BJ (cell line): ENCODE data around the gene LST1. TPM values are rescaled to one million over a fixed set of nuclear protein-coding genes. Genes with fewer than 3 reads are reported as not detected.

ENCODE experiments used
- CTCF ChIA-PET: fragments of 350-600 bp; formaldehyde crosslinking; extraction: SDS; loops from one replicate; lab custom pipeline; 2021; ENCODE audit warnings: antibody characterized with exemption, inconsistent platforms; lab: Yijun Ruan, JAX
- POLR2A ChIA-PET: fragments of 300-600 bp; sonication (Branson Sonifier 250); formaldehyde crosslinking; extraction: SDS; loops from one replicate; lab custom pipeline; 2021; ENCODE audit warnings: antibody characterized with exemption; lab: Charles Lee
- DNase-seq: peaks from one replicate; pipeline ENCODE4 v3.0.0-alpha.2; 2011; ENCODE audit warnings: low read depth
- H3K27me3 ChIP-seq: 2 replicates; pipeline ENCODE4 v1.6.0; 2011; ENCODE audit warnings: low read length; ENCODE audit not compliant: control insufficient read depth, insufficient read depth
- H3K36me3 ChIP-seq: 2 replicates; pipeline ENCODE4 v1.5.1; 2011; ENCODE audit warnings: low read length; ENCODE audit not compliant: control insufficient read depth, insufficient read depth
- H3K4me3 ChIP-seq: 2 replicates; pipeline ENCODE4 v1.5.1; 2011; ENCODE audit warnings: low read depth, mild to moderate bottlenecking, control low read depth, low read length
- polyA plus RNA-seq: library from polyadenylated mRNA; depleted of rRNA; stranded (reverse); fragments of >200 nt; gene quantifications from 2 replicates; pipeline ENCODE4 v1.2.3, GENCODE V29; 2011
- TF ChIP-seq, protein P1 (sequence below): IDR thresholded peaks from 2 replicates; pipeline ENCODE4 v1.5.1; 2011; ENCODE audit warnings: low read depth, mild to moderate bottlenecking, control low read depth, inconsistent platforms, low read length, moderate library complexity; ENCODE audit not compliant: insufficient read depth

Gene LST1
- polyA plus RNA-seq, 1 experiment: 0.42 TPM

- Histone ChIP-seq H3K4me3 (no peak overlapping the region), H3K36me3 (no peaks in the 10 kb centered on the region), H3K27me3 (no peaks in the 10 kb centered on the region)
- TF ChIP-seq, protein P1, sequence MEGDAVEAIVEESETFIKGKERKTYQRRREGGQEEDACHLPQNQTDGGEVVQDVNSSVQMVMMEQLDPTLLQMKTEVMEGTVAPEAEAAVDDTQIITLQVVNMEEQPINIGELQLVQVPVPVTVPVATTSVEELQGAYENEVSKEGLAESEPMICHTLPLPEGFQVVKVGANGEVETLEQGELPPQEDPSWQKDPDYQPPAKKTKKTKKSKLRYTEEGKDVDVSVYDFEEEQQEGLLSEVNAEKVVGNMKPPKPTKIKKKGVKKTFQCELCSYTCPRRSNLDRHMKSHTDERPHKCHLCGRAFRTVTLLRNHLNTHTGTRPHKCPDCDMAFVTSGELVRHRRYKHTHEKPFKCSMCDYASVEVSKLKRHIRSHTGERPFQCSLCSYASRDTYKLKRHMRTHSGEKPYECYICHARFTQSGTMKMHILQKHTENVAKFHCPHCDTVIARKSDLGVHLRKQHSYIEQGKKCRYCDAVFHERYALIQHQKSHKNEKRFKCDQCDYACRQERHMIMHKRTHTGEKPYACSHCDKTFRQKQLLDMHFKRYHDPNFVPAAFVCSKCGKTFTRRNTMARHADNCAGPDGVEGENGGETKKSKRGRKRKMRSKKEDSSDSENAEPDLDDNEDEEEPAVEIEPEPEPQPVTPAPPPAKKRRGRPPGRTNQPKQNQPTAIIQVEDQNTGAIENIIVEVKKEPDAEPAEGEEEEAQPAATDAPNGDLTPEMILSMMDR: no peak
- no peak for DNase-seq
- POLR2A ChIA-PET: no interaction called here
- CTCF ChIA-PET: interaction anchor here (0.7 to 3.0 kb wide), 6 partner anchors 12 to 61 kb away, joined by 3 to 34 read pairs (median 4); no protein-coding TSS in a partner anchor
These were observed 23.7 kb downstream of the LST1 start for GRCh38 chr6:31609519-31610406.

DNA sequence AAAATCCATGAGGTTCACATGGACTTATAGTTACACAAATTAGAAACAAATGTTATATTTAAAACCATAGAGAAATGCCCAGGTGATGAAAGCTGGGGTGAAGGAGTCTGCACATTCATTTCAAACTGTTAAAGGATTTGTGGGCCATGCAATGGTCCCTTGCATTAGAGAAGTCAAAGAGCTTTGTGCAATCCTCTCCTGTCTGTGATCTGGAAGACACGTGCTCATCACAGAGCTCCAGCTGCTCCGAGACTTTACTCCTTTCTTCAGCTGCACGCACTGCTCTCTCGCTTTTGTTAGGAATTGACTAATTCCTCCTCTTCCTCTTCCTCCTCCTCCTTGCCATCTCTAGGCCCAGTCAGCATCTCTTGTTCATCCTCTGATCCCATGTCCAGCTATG is 24.9 kb downstream of the LST1 start:
- no peaks in the 10 kb centered on the region for H3K27me3 ChIP-seq
- no peak overlapping the region for H3K4me3 ChIP-seq
- POLR2A ChIA-PET: no interaction called here
- TF ChIP-seq, protein P1: no peak
- no peaks in the 10 kb centered on the region for H3K36me3 ChIP-seq
- CTCF ChIA-PET: interaction anchor here (0.6 to 3.0 kb wide), 4 partner anchors 9 to 60 kb away, joined by 3 to 34 read pairs (median 4); no protein-coding TSS in a partner anchor
- DNase-seq: no peak

GRCh38 chr6:31614075-31614619 is 28.1 kb downstream of the LST1 start:
- no peak for DNase-seq

DNA sequence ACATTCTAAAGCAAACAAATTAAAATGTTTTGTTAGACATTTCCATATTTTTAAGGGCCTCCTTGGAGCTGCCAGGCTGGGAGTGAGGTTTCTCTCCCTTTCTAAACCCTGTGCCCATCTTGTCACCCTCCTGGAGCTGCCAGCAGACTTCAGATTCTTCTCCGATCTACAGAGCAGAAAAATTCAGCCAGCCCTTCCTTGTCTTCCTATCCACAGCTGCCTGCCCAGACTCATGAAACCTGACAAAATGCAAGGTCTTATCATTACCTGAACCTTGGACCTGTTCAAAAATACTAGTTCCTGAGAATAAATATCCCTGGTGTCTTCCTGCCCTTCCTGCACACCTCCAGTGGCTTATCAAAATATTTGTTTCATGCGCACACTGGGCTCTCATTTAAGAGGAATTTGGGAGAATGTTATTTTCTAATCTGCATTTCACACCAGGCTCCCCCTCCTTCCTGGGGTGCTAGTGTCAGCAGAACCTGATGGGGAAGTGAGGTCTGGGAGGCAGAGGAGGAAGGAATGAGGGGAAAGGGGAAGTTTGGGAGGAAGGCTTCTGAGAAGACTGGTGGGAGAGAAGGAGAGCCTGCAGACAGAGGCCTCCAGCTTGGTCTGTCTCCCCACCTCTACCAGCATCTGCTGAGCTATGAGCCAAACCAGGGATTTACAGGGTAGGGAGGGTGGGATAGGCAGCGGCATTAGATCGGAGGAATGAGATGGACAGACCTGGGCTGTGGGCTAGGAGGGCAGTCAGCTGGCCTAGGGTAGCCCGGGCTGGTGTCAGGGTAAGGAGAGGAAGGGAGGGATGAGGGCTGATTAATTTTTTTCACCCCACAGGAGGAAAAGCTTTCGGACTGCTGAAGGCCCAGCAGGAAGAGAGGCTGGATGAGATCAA is 28.9 kb downstream of the LST1 start, which contains the start of gene AIF1:
Gene AIF1, plus strand, starts transcription at position 551 of the 895 bp plus-strand sequence. Its CDS starts 96 bp downstream, at position 647.
- Histone ChIP-seq H3K36me3 (no peaks in the 10 kb centered on the region), H3K4me3 (no peak within 1 kb of the TSS), H3K27me3 (no peaks in the 10 kb centered on the region)
- no peak for DNase-seq
- POLR2A ChIA-PET: no interaction called here
- TF ChIP-seq, protein P1: no peak
- CTCF ChIA-PET: interaction anchor here (0.7 to 1.3 kb wide), 2 partner anchors 16 to 33 kb away, joined by 3 to 5 read pairs; no protein-coding TSS in a partner anchor

More at GRCh38 chr6:31614075-31614619, 28.1 kb downstream of the LST1 start:
- TF ChIP-seq, protein P1: no peak
- POLR2A ChIA-PET: no interaction called here
- CTCF ChIA-PET: interaction anchor here (1.8 kb wide), 1 partner anchor 16 kb away, joined by 7 read pairs; no protein-coding TSS in a partner anchor
- H3K36me3 ChIP-seq: no peaks in the 10 kb centered on the region
- H3K27me3 ChIP-seq: no peaks in the 10 kb centered on the region
- no peak overlapping the region for H3K4me3 ChIP-seq
